ENCODE results near the gene NEK1. TPM values are rescaled to one million over a fixed set of nuclear protein-coding genes. Genes with fewer than 3 reads are reported as not detected.

NEK1 gene
- total and polyA plus RNA-seq, 2 of the 8 experiments (the other 6 are each of a cell fraction or from before 2014, with no cell fraction given): 3.9 to 11.7 TPM

DNA sequence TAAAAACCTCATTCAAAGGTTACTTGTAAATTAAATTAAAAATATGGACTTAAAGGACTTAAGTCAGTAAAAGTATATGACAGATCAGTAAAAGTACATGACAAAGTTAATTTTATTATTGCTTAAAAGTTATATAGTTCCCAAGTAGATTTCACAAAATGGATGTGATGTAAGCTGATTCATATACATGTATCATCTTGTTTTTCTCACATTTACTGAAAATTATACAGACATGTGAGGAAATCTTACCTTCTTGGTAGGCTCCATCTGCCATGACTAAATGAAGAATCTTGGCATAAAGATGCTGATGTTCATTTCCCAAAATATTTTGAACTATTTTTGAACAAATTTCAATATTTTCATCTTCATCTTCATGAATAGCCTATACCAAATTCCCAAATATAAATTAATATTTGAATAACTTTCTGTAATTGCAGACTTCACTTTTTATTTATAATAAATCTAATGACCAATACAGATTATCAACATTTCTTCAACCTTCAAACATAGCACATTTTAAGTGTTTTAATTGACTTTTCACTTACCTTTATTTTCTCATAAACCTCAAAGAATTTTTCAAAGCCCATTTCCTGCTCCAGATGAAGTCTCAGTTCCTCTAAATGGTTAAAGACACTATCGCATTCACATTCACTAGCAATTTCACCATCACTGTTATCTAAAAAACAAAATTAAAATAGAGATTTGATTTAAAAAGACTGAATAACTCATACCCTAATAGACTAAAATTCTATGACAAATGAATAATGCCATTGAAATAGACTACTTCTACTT is 212.2 kb downstream of the NEK1 start (continued):
- TF ChIP-seq TCF12 (IDR thresholded peaks at IDR 0.05; ENCODE audit: low read depth, low read length) (no peak), POLR2AphosphoS5 (IDR thresholded peaks at IDR 0.05; ENCODE audit: low read depth, low read length) (no peak), CHD1 (IDR thresholded peaks at IDR 0.05; ENCODE audit: low read depth, low read length) (no peak), SRF (IDR thresholded peaks at IDR 0.05; ENCODE audit: low read depth, low read length) (no peak), POU5F1 (IDR thresholded peaks at IDR 0.05; ENCODE audit: low read depth, low read length) (no peak), BRCA1 (IDR thresholded peaks at IDR 0.05; ENCODE audit: low read depth, low read length) (no peak), YY1 (IDR thresholded peaks at IDR 0.05; ENCODE audit: low read depth, low read length) (no peak), EGR1 (IDR thresholded peaks at IDR 0.05; ENCODE audit: borderline replicate concordance, low read depth, low read length) (no peak), GABPA (IDR thresholded peaks at IDR 0.05; ENCODE audit: borderline replicate concordance, insufficient read depth, low read length) (no peak)
